Hepatocyte (in vitro differentiated cells): ENCODE results near the gene ECHDC3.

Source experiments
- CTCF ChIP-seq: fragments of 200-600 bp; sonication (generic); IDR thresholded peaks from 2 replicates; pipeline ENCODE4 v1.5.1; 2016; ENCODE audit warnings: antibody characterized with exemption, mild to moderate bottlenecking; ENCODE audit not compliant: poor library complexity
- EZH2 ChIP-seq: fragments of 200-600 bp; sonication (generic); IDR thresholded peaks from 2 replicates; pipeline ENCODE4 v1.6.1; 2016; ENCODE audit warnings: antibody characterized with exemption, mild to moderate bottlenecking, borderline replicate concordance

- no peak for TF ChIP-seq CTCF
- TF ChIP-seq EZH2 = no peak
Measured at GRCh38 chr10:11714750-11715365, 27.3 kb upstream of the ECHDC3 start.
